GM23338 (cell line): ENCODE measurements around the gene OR52R1.

Experiments used
- EZH2 ChIP-seq: fragments of 200-600 bp; sonication (generic); IDR thresholded peaks from one replicate; pipeline ENCODE4 v1.8.0; 2017; ENCODE audit warnings: antibody characterized with exemption, mild to moderate bottlenecking, low read depth; ENCODE audit not compliant: unreplicated experiment
- TF ChIP-seq, protein P1 (sequence below), 2 experiments: fragments of 200-600 bp in 1 of 2; sonication (generic) in 1 of 2; conservative IDR thresholded peaks; 2 replicates each; pipeline versions ENCODE4 v1.5.1 to v1.6.1; 2016 to 2017; ENCODE audit warnings: antibody characterized with exemption in 2 of 2, low read depth in 2 of 2, mild to moderate bottlenecking in 2 of 2, moderate library complexity in 1 of 2

- TF ChIP-seq, protein P1, sequence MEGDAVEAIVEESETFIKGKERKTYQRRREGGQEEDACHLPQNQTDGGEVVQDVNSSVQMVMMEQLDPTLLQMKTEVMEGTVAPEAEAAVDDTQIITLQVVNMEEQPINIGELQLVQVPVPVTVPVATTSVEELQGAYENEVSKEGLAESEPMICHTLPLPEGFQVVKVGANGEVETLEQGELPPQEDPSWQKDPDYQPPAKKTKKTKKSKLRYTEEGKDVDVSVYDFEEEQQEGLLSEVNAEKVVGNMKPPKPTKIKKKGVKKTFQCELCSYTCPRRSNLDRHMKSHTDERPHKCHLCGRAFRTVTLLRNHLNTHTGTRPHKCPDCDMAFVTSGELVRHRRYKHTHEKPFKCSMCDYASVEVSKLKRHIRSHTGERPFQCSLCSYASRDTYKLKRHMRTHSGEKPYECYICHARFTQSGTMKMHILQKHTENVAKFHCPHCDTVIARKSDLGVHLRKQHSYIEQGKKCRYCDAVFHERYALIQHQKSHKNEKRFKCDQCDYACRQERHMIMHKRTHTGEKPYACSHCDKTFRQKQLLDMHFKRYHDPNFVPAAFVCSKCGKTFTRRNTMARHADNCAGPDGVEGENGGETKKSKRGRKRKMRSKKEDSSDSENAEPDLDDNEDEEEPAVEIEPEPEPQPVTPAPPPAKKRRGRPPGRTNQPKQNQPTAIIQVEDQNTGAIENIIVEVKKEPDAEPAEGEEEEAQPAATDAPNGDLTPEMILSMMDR (conservative IDR thresholded peaks at IDR 0.05; ENCODE audit: low read depth in 2 of 2) = no peak
- no peak for TF ChIP-seq EZH2
Measured at GRCh38 chr11:4839851-4840549, 35.8 kb upstream of the OR52R1 start.
